OCI-LY1 (cell line): ENCODE results near the gene CACNA1D.

ENCODE experiments used
- EZH2 ChIP-seq: fragments of 200-600 bp; sonication (generic), shearing (Covaris generic); IDR thresholded peaks from 2 replicates; pipeline ENCODE4 v1.8.0; 2017; ENCODE audit warnings: borderline replicate concordance, mixed run types, mild to moderate bottlenecking, antibody characterized with exemption, low read length, moderate library complexity, mixed read lengths
- TF ChIP-seq, protein P1 (sequence below): fragments of 200-600 bp; sonication (generic), shearing (Covaris generic); IDR thresholded peaks from 2 replicates; pipeline ENCODE4 v1.5.1; 2017; ENCODE audit warnings: mild to moderate bottlenecking, antibody characterized with exemption, low read length, moderate library complexity, mixed read lengths

DNA sequence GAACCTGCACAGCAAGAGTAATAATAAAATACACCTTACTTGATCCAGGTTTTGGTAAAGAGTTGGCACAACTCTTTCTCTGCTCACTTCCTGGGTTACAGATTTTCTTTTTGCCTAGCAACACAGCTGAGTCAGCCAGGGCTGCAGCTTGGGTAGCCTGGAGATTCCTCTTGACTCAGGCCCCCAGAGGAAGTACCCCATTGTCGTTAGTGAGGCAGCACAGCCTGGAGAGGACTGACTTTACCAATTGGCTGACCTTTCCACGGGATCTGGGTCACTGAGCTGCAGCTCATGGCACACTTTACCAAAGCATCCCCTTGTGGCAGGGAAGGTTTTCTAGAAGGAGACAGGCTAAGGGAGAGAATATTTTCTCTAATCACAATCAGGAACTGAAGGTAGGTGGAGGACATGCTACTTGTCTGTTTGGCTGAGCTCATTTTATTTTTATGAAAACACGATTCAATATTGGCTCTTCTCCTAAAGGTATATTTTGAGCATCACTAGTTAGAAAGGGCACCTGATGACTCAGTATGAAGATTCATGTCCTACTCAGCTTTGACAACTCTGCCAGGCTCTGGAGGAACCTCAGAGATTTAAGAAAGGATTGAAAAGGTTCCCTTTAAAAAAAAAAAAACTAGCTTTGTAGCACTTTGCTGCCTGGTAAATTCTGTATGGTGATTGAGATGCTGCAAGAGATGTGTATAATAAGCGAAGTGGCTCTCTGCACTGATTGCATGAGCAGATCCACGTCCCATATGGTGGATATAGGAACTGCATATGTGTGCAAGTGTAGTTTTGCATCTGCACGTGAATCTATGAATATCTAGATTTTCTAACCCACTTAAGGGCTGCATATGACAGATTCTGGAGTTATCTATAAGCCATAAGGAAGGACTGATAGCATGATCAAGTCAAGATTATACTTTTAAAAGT lies 227.0 kb downstream of the CACNA1D start:
- TF ChIP-seq, protein P1, sequence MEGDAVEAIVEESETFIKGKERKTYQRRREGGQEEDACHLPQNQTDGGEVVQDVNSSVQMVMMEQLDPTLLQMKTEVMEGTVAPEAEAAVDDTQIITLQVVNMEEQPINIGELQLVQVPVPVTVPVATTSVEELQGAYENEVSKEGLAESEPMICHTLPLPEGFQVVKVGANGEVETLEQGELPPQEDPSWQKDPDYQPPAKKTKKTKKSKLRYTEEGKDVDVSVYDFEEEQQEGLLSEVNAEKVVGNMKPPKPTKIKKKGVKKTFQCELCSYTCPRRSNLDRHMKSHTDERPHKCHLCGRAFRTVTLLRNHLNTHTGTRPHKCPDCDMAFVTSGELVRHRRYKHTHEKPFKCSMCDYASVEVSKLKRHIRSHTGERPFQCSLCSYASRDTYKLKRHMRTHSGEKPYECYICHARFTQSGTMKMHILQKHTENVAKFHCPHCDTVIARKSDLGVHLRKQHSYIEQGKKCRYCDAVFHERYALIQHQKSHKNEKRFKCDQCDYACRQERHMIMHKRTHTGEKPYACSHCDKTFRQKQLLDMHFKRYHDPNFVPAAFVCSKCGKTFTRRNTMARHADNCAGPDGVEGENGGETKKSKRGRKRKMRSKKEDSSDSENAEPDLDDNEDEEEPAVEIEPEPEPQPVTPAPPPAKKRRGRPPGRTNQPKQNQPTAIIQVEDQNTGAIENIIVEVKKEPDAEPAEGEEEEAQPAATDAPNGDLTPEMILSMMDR: no peak
- TF ChIP-seq EZH2: no peak
